Ishikawa (cell line): ENCODE data around the gene GFY.
A peak's percentile ranks its signal among the peaks of the same experiment; 100 is the strongest.

Experiments
- CEBPB ChIP-seq: IDR thresholded peaks from 2 replicates; pipeline ENCODE4 v1.6.1; 2012
- CREB1 ChIP-seq: IDR thresholded peaks from 2 replicates; pipeline ENCODE4 v1.6.1; 2012; ENCODE audit warnings: low read depth
- EGR1 ChIP-seq: IDR thresholded peaks from 2 replicates; pipeline ENCODE4 v1.6.1; 2012
- EP300 ChIP-seq: IDR thresholded peaks from 2 replicates; pipeline ENCODE4 v1.6.1; 2012; ENCODE audit warnings: borderline replicate concordance
- FOXM1 ChIP-seq: IDR thresholded peaks from 2 replicates; pipeline ENCODE4 v1.6.1; 2012; ENCODE audit warnings: low read depth, borderline replicate concordance
- MAX ChIP-seq: IDR thresholded peaks from 2 replicates; pipeline ENCODE4 v1.6.1; 2012
- NFIC ChIP-seq: IDR thresholded peaks from 2 replicates; pipeline ENCODE4 v1.6.1; 2012
- RAD21 ChIP-seq: IDR thresholded peaks from 2 replicates; pipeline ENCODE4 v1.6.1; 2012; ENCODE audit warnings: low read depth
- REST ChIP-seq: IDR thresholded peaks from 2 replicates; pipeline ENCODE4 v1.6.1; 2012; ENCODE audit warnings: low read depth, mild to moderate bottlenecking
- TAF1 ChIP-seq: IDR thresholded peaks from 2 replicates; pipeline ENCODE4 v1.6.1; 2012; ENCODE audit warnings: low read depth, mild to moderate bottlenecking
- TCF12 ChIP-seq: IDR thresholded peaks from 2 replicates; pipeline ENCODE4 v1.6.1; 2012; ENCODE audit warnings: low read depth
- TEAD4 ChIP-seq: IDR thresholded peaks from 2 replicates; pipeline ENCODE4 v1.6.1; 2012
- USF1 ChIP-seq: IDR thresholded peaks from 2 replicates; pipeline ENCODE4 v1.6.1; 2012
- YY1 ChIP-seq: IDR thresholded peaks from 2 replicates; pipeline ENCODE4 v1.6.1; 2012; ENCODE audit warnings: low read depth
- ZBTB7A ChIP-seq: IDR thresholded peaks from 2 replicates; pipeline ENCODE4 v1.6.1; 2012; ENCODE audit warnings: low read depth

The GFY gene

GRCh38 chr19:49409441-49410029, 15.7 kb upstream of the GFY start:
- TF ChIP-seq ZBTB7A (0 out of 2 replicates have a peak, but pooled peaks have one; percentile 11), TEAD4 (no peak), EGR1 (no peak)

GRCh38 chr19:49411681-49412326, 13.4 kb upstream of the GFY start:
- TF ChIP-seq RAD21 (no peak), TCF12 (no peak), MAX (no peak), REST (no peak), NFIC (no peak), USF1 (no peak), ZBTB7A (no peak), YY1 (no peak), CREB1 (no peak), CEBPB (no peak), FOXM1 (no peak), EP300 (no peak), TAF1 (no peak), EGR1 (no peak), TEAD4 (no peak)

GRCh38 chr19:49413348-49413747, 11.8 kb upstream of the GFY start:
- TF ChIP-seq USF1 (no peak), ZBTB7A (no peak), EP300 (no peak), TCF12 (no peak), MAX (no peak), REST (no peak), CEBPB (no peak), NFIC (no peak), RAD21 (no peak), TAF1 (no peak), TEAD4 (no peak)

GRCh38 chr19:49414256-49414655, 10.9 kb upstream of the GFY start:
- TF ChIP-seq USF1 = no peak
- no peak for TF ChIP-seq TAF1
- TF ChIP-seq EGR1 = no peak
- no peak for TF ChIP-seq ZBTB7A
- no peak for TF ChIP-seq TEAD4
- TF ChIP-seq YY1 = no peak
- TF ChIP-seq MAX = no peak

GRCh38 chr19:49415102-49415809, 9.9 kb upstream of the GFY start:
- no peak for TF ChIP-seq MAX
- no peak for TF ChIP-seq ZBTB7A
- no peak for TF ChIP-seq RAD21

GRCh38 chr19:49415810-49416200, 9.4 kb upstream of the GFY start:
- no peak for TF ChIP-seq CEBPB
- TF ChIP-seq NFIC = no peak
- no peak for TF ChIP-seq TCF12
- TF ChIP-seq ZBTB7A = no peak
- no peak for TF ChIP-seq USF1
- TF ChIP-seq RAD21 = no peak
- TF ChIP-seq MAX = no peak
